HFF-Myc (cell line): Measurements from ENCODE around the gene BCAS3.
"Not testable (repeated sequence)": the region's sequence is repeated elsewhere in the genome, so short reads cannot be mapped to it uniquely, and the experiment has no call there.

Experiments
- DNase-seq: peaks from one replicate; pipeline ENCODE4 v3.0.0-alpha.2; 2011; ENCODE audit warnings: low read depth; ENCODE audit errors: extremely low read depth
- H3K4me3 ChIP-seq: replicated peaks from 2 replicates; pipeline ENCODE4 v1.5.1; 2011; ENCODE audit warnings: low read depth, mild to moderate bottlenecking, control low read depth, low read length
- CTCF ChIP-seq: IDR thresholded peaks from 2 replicates; pipeline ENCODE4 v1.5.1; 2012; ENCODE audit warnings: mild to moderate bottlenecking, low read depth, low read length, control low read depth; ENCODE audit errors: missing control alignments

Gene BCAS3

GRCh38 chr17:60995680-60996079, 318.0 kb downstream of the BCAS3 start:
- DNase-seq: no peak
- no peak for TF ChIP-seq CTCF
- no peak overlapping the region for H3K4me3 ChIP-seq

DNA sequence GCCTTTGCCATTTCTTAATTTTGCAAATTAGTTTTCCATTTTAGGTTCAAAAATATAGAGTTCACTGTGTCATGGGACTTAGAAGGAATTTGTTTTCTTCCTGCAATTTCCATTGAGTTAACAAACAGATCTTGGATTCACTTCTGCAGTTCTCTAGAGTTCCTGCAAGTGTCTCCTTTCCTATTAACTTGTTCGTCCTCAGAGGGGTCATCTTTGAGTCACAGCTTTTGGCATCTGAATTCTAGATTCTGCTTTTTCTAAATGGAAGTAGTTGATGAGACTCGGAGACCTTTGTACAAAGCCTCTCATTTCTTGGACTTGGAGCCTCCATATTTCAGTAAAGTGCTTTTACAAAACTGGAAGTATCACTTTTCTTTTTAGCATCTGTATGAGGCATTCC, 323.3 kb downstream of the BCAS3 start:
- TF ChIP-seq CTCF: peak; percentile 16
- DNase-seq: peak; percentile 19

DNA sequence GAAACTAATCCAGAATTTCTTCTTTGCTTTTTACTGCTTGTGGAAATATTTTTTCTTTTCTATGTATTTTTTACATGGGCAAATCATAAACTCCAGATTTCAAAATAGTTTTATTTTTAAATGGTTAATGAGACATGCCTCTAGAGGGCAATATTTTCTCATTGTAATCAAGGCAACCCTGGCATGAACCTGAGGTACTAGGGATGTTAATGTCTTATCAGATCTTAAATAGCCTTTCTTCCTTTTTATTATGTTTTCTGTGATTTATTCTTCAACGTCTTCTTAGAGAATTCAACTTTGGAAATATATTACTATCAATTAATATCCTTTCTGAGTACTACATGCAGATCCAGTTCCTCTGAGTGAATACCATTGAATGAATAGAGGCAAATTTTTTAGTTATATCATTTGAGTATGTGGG, 324.7 kb downstream of the BCAS3 start:
- no peak overlapping the region for H3K4me3 ChIP-seq
- peak; percentile 19 for TF ChIP-seq CTCF
- peak; percentile 30 for DNase-seq

More for the DNA sequence above, 323.3 kb downstream of the BCAS3 start:
- no peak overlapping the region for H3K4me3 ChIP-seq

DNA sequence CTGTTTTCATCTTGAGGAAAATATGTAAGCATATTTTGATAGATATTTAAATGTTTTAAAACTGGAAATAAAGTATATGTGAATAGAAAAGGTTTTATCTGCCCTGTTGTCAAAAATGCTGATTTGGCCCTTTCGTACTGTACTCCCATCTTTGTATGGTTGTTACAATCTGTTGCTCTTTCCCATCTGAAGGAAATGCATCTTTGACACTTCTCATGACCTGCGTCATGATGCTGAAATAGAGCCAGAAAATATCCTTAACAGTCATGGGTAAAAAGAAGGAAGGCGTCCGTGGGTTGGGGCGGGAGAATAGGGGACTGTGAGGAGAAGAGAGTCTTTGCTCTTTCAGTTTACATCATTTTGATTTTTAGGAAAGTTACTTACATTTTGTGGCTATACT, 327.7 kb downstream of the BCAS3 start:
- no peak for TF ChIP-seq CTCF
- no peak overlapping the region for H3K4me3 ChIP-seq
- DNase-seq: no peak

DNA sequence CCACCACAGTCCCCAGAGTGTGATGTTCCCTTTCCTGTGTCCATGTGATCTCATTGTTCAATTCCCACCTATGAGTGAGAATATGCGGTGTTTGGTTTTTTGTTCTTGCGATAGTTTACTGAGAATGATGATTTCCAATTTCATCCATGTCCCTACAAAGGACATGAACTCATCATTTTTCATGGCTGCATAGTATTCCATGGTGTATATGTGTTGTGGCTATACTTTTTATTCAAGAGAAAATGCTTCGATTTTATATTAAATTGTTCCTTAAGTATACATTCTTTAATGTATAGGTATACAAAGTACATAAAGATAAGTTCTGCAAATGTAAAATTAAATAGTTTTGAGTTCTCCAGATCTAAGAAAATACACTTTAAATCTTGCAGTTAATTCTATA, 328.3 kb downstream of the BCAS3 start:
- H3K4me3 ChIP-seq, DNase-seq: not testable (repeated sequence)

DNA sequence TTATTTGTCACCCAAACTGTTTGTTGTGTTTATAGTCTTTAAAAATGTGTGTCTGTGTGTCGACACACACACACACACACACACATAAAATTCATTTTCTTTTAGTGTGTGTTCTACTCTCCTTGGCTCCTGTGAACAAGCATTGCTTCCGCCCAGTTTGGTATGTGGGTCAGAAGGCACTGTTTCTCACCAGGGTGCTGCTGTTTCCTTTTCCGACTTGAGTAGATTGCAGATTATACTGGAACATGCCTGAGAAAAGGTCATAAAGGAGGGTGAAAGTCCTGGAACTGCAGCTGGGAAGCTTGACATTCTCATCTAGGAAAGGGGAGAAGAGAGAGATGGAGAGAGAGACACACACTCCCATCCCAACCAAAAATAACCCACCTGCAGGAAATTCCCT, 330.3 kb downstream of the BCAS3 start:
- DNase-seq: no peak
- TF ChIP-seq CTCF: no peak
- H3K4me3 ChIP-seq: no peak overlapping the region

DNA sequence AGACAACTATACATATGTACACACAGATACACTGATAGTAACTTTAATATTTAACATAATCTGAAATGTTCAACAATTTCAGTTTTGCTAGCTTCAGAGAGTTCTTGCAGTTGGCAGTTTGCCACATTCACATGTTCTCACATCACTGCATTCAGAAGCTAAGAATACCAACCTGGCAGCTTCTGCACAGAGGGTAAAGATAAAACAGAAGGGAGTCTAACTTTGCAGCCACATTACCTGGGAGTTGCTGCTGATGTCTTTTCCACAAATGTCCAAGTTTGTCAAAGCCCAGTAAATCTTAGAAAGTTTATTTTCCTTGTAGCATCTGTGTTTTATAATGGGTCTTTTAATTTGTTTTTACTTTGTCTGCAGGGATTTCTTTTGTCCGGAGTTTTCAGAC, 332.0 kb downstream of the BCAS3 start:
- TF ChIP-seq CTCF: no peak
- no peak for DNase-seq
- H3K4me3 ChIP-seq: no peak overlapping the region
